Memory B cell (primary cell): ENCODE results near the gene UGP2.
A peak's percentile ranks its signal among the peaks of the same experiment; 100 is the strongest.

Source experiments
- ATAC-seq: fragments of 150-1000 bp; cut with Tn5 transposase; 2 replicates; pipeline ENCODE4 v1.10.0; 2021; ENCODE audit warnings: low read depth, mild to moderate bottlenecking, moderate library complexity
- DNase-seq, 2 donors: peaks; one replicate each; pipeline ENCODE4 v3.0.0; 2022; ENCODE audit warnings: low spot score in 2 of 2
- H3K27ac Mint-ChIP-seq: one replicate; pipeline ENCODE4 v1.8.0; 2022; ENCODE audit warnings: mild to moderate bottlenecking, moderate library complexity, mixed read lengths
- H3K27me3 Mint-ChIP-seq: one replicate; pipeline ENCODE4 v1.8.0; 2022; ENCODE audit warnings: mixed read lengths
- H3K36me3 Mint-ChIP-seq: one replicate; pipeline ENCODE4 v1.8.0; 2022; ENCODE audit warnings: mild to moderate bottlenecking, mixed read lengths
- H3K4me1 Mint-ChIP-seq: one replicate; pipeline ENCODE4 v1.8.0; 2022; ENCODE audit warnings: mixed read lengths
- H3K4me3 Mint-ChIP-seq: one replicate; pipeline ENCODE4 v1.8.0; 2022; ENCODE audit warnings: mild to moderate bottlenecking, moderate library complexity, mixed read lengths
- H3K9me3 Mint-ChIP-seq: one replicate; pipeline ENCODE4 v1.8.0; 2022; ENCODE audit warnings: mixed read lengths

Gene UGP2

GRCh38 chr2:63862806-63863205 is 21.1 kb downstream of the UGP2 start:
- H3K27me3 Mint-ChIP-seq = no peaks in the 10 kb centered on the region
- H3K4me1 Mint-ChIP-seq = peaks cover 9% of the 10 kb centered on the region
- ATAC-seq (no peak), DNase-seq (no peak)
- H3K27ac Mint-ChIP-seq = no peak overlapping the region
- H3K9me3 Mint-ChIP-seq = no peaks in the 10 kb centered on the region
- peaks cover 24% of the 10 kb centered on the region for H3K36me3 Mint-ChIP-seq
- no peak overlapping the region for H3K4me3 Mint-ChIP-seq

- Mint-ChIP-seq H3K27ac (no peak overlapping the region), H3K9me3 (no peaks in the 10 kb centered on the region), H3K4me1 (peaks cover 9% of the 10 kb centered on the region), H3K4me3 (no peak overlapping the region), H3K27me3 (no peaks in the 10 kb centered on the region), H3K36me3 (peaks cover 25% of the 10 kb centered on the region)
- ATAC-seq = no peak
- DNase-seq = no peak
These were observed 22.0 kb downstream of the UGP2 start for GRCh38 chr2:63863707-63864106.

- ATAC-seq (no peak), DNase-seq (no peak)
- peaks cover 20% of the 10 kb centered on the region for H3K36me3 Mint-ChIP-seq
- no peak overlapping the region for H3K4me3 Mint-ChIP-seq
- H3K4me1 Mint-ChIP-seq = peaks cover 9% of the 10 kb centered on the region
- no peak overlapping the region for H3K27ac Mint-ChIP-seq
- H3K27me3 Mint-ChIP-seq = no peaks in the 10 kb centered on the region
- H3K9me3 Mint-ChIP-seq = no peaks in the 10 kb centered on the region
These were observed 23.6 kb downstream of the UGP2 start for GRCh38 chr2:63865159-63865799.

GRCh38 chr2:63866009-63866709 is 24.5 kb downstream of the UGP2 start:
- H3K27ac Mint-ChIP-seq = peak overlapping the region; percentile 9
- peaks cover 7% of the 10 kb centered on the region for H3K4me1 Mint-ChIP-seq
- no peak for DNase-seq
- peaks cover 20% of the 10 kb centered on the region for H3K36me3 Mint-ChIP-seq
- H3K9me3 Mint-ChIP-seq = no peaks in the 10 kb centered on the region
- no peak for ATAC-seq
- no peaks in the 10 kb centered on the region for H3K27me3 Mint-ChIP-seq
- H3K4me3 Mint-ChIP-seq = no peak overlapping the region

- Mint-ChIP-seq H3K36me3 (peaks cover 31% of the 10 kb centered on the region), H3K27ac (no peak overlapping the region), H3K9me3 (no peaks in the 10 kb centered on the region), H3K4me3 (no peak overlapping the region), H3K27me3 (no peaks in the 10 kb centered on the region), H3K4me1 (peaks cover 11% of the 10 kb centered on the region)
- ATAC-seq (no peak), DNase-seq (no peak)
These were observed 29.0 kb downstream of the UGP2 start for GRCh38 chr2:63870679-63871078.

GRCh38 chr2:63871864-63872263 is 30.2 kb downstream of the UGP2 start:
- Mint-ChIP-seq H3K36me3 (peaks cover 34% of the 10 kb centered on the region), H3K4me1 (peaks cover 11% of the 10 kb centered on the region), H3K9me3 (no peaks in the 10 kb centered on the region), H3K4me3 (no peak overlapping the region), H3K27me3 (no peaks in the 10 kb centered on the region), H3K27ac (no peak overlapping the region)
- ATAC-seq = no peak
- DNase-seq = no peak

GRCh38 chr2:63872571-63873328 is 31.1 kb downstream of the UGP2 start:
- ATAC-seq (no peak), DNase-seq (no peak)
- peaks cover 11% of the 10 kb centered on the region for H3K4me1 Mint-ChIP-seq
- H3K27ac Mint-ChIP-seq = no peak overlapping the region
- no peaks in the 10 kb centered on the region for H3K27me3 Mint-ChIP-seq
- no peak overlapping the region for H3K4me3 Mint-ChIP-seq
- H3K9me3 Mint-ChIP-seq = no peaks in the 10 kb centered on the region
- H3K36me3 Mint-ChIP-seq = peaks cover 38% of the 10 kb centered on the region

GRCh38 chr2:63874204-63875130 is 32.8 kb downstream of the UGP2 start:
- ATAC-seq = no peak
- Mint-ChIP-seq H3K27me3 (no peaks in the 10 kb centered on the region), H3K27ac (no peak overlapping the region), H3K4me1 (peaks cover 11% of the 10 kb centered on the region), H3K9me3 (no peaks in the 10 kb centered on the region), H3K4me3 (no peak overlapping the region), H3K36me3 (peaks cover 31% of the 10 kb centered on the region)
- no peak for DNase-seq

- DNase-seq (no peak), ATAC-seq (no peak)
- Mint-ChIP-seq H3K27ac (no peak overlapping the region), H3K27me3 (no peaks in the 10 kb centered on the region), H3K36me3 (peaks cover 31% of the 10 kb centered on the region), H3K4me1 (peaks cover 11% of the 10 kb centered on the region), H3K9me3 (no peaks in the 10 kb centered on the region), H3K4me3 (no peak overlapping the region)
These were observed 33.4 kb downstream of the UGP2 start for GRCh38 chr2:63875131-63875527.

- DNase-seq = no peak
- Mint-ChIP-seq H3K4me1 (peaks cover 11% of the 10 kb centered on the region), H3K9me3 (no peaks in the 10 kb centered on the region), H3K27me3 (no peaks in the 10 kb centered on the region), H3K27ac (peak overlapping the region; percentile 66), H3K4me3 (no peak overlapping the region), H3K36me3 (peaks cover 32% of the 10 kb centered on the region)
- ATAC-seq = no peak
These were observed 34.0 kb downstream of the UGP2 start for GRCh38 chr2:63875559-63876245.

- Mint-ChIP-seq H3K27ac (peak overlapping the region; percentile 66), H3K36me3 (peaks cover 35% of the 10 kb centered on the region), H3K9me3 (no peaks in the 10 kb centered on the region), H3K27me3 (no peaks in the 10 kb centered on the region), H3K4me1 (peaks cover 13% of the 10 kb centered on the region), H3K4me3 (no peak overlapping the region)
- ATAC-seq (no peak), DNase-seq (no peak)
These were observed 34.6 kb downstream of the UGP2 start for GRCh38 chr2:63876311-63876710.

GRCh38 chr2:63878486-63878885 is 36.8 kb downstream of the UGP2 start:
- Mint-ChIP-seq H3K4me1 (peaks cover 16% of the 10 kb centered on the region), H3K27ac (no peak overlapping the region)
- no peak for DNase-seq

GRCh38 chr2:63879876-63880433 is 38.3 kb downstream of the UGP2 start:
- Mint-ChIP-seq H3K9me3 (no peaks in the 10 kb centered on the region), H3K27ac (peak overlapping the region; percentile 31), H3K4me1 (peaks cover 12% of the 10 kb centered on the region), H3K27me3 (no peaks in the 10 kb centered on the region), H3K36me3 (peaks cover 26% of the 10 kb centered on the region), H3K4me3 (no peak overlapping the region)
- DNase-seq = no peak
- ATAC-seq = no peak

More at GRCh38 chr2:63878486-63878885, 36.8 kb downstream of the UGP2 start:
- H3K27me3 Mint-ChIP-seq = no peaks in the 10 kb centered on the region
- no peaks in the 10 kb centered on the region for H3K9me3 Mint-ChIP-seq
- ATAC-seq = no peak
- no peak overlapping the region for H3K4me3 Mint-ChIP-seq
- H3K36me3 Mint-ChIP-seq = peaks cover 30% of the 10 kb centered on the region
